ENCODE results near the gene ANKRD11.

DNA sequence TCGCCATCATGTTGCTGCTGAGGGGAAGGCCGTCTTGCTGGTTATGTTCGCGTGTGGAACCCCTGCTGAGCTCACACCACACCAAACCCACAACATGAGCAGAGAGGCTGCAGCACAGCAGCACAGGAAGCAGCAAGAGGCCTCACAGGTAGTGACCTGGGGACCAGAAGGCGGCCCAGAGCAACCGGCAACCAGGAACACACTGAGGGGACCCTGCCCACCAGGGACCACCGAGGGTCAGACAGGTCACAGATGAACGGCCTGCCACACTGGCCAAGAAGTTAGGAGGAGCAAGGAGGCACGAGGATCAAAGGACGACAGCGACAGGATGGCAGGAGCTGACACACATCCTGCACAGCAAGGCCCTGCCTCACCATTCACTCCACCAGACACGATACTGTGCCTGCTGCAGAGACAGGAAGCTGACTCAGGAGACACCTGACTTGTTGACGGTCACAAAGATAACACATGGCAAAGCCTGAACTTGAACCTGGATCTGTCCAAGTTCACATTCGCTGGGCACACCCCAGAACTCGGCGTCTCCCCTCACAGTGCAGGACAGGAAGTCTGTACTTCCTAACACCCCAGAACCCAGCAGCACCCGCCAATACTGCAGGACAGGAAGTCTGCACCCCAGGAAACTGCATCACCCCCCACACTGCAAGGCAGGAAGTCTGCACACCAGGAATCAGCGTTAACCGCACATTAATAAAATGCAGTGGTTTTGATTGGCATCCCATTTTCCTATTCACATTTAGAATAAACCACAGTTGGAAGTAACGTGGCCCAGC is 174.4 kb downstream of the ANKRD11 start:
- no peak for TF ChIP-seq POLR2A (IDR thresholded peaks at IDR 0.05)
- TF ChIP-seq, protein P1, sequence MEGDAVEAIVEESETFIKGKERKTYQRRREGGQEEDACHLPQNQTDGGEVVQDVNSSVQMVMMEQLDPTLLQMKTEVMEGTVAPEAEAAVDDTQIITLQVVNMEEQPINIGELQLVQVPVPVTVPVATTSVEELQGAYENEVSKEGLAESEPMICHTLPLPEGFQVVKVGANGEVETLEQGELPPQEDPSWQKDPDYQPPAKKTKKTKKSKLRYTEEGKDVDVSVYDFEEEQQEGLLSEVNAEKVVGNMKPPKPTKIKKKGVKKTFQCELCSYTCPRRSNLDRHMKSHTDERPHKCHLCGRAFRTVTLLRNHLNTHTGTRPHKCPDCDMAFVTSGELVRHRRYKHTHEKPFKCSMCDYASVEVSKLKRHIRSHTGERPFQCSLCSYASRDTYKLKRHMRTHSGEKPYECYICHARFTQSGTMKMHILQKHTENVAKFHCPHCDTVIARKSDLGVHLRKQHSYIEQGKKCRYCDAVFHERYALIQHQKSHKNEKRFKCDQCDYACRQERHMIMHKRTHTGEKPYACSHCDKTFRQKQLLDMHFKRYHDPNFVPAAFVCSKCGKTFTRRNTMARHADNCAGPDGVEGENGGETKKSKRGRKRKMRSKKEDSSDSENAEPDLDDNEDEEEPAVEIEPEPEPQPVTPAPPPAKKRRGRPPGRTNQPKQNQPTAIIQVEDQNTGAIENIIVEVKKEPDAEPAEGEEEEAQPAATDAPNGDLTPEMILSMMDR (IDR thresholded peaks at IDR 0.05), result no peak
